PC-3 (cell line): Measurements from ENCODE around the gene DNAAF1.

Experiments
- CTCF ChIP-seq: fragments of 300-600 bp; sonication (generic); conservative IDR thresholded peaks from 2 replicates; pipeline ENCODE4 v1.5.1; 2017; ENCODE audit warnings: antibody characterized with exemption, low read depth, mild to moderate bottlenecking, low read length
- EZH2 ChIP-seq: fragments of 300-600 bp; sonication (generic); IDR thresholded peaks from one replicate; pipeline ENCODE4 v1.6.1; 2017; ENCODE audit warnings: antibody characterized with exemption, mild to moderate bottlenecking, low read length; ENCODE audit not compliant: unreplicated experiment

DNA sequence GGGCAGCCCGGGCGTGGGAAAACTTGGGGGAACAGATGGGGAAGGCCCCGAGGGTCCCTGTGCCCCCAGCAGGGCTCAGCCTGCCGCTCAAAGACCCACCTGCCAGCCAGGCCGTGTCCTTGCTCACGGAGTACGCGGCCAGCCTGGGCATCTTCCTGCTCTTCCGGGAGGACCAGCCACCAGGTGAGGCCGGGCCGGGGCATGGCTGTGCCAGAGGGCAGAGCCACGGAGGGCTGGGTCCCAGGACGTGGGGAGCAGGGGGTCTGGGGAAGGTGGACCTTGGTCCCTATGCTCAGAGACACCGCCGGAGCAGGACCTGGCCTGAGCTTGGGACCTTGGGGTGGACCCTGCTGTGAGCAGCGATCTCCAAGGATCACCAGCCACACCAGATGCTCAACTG lies 46.4 kb downstream of the DNAAF1 start:
- TF ChIP-seq EZH2 (no peak), CTCF (no peak)
